UCSD-AML1 (cell line): ENCODE data around the gene NFYB.
A peak's percentile ranks its signal among the peaks of the same experiment; 100 is the strongest.
"Not testable (repeated sequence)": the region's sequence is repeated elsewhere in the genome, so short reads cannot be mapped to it uniquely, and the experiment has no call there.

Experiments used
- DNase-seq: peaks from one replicate; lab custom pipeline; 2025; ENCODE audit not compliant: unreplicated experiment; lab: John Stamatoyannopoulos, UW

NFYB gene

GRCh38 chr12:104163028-104163427 lies 25.0 kb upstream of the NFYB start:
- not testable (repeated sequence) for DNase-seq

DNA sequence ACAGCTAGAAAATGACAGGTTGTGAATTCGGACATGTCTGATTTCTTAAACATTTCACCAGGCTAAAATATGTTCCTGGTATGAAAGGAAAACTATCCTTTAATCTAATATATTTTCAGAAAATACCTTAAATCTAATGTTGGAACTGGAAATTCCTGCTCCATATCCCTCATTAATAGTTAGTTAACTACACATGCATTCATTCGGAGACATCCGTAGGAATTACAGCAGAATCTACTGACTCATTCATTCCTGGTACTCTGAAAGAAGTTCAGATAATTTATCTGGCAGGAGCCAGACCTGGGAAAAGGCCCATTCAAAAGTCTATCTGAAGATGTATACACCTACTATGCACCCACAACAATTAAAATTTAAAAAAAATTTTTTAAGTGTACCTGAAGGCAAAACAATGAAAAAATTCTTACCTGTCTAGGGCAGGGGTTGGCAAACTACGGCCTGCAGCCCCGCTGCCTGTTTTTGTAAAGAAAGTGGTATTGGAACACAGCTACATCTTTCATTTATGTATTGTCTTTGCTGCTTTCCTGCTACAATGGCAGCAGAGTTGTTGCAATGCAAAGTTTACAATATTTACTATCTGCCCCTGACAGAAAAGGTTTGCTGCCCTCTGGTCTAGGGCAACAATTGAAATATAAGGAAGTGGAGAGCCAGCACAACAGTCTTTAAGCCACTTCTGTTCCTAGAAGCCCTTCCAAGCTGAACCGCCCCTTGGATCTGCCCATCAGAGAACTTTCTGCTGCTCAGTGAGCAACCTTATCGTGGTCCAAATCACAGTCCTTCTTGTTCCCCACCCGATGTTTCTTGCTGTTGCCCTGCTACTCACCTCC lies 17.9 kb upstream of the NFYB start:
- no peak for DNase-seq

DNA sequence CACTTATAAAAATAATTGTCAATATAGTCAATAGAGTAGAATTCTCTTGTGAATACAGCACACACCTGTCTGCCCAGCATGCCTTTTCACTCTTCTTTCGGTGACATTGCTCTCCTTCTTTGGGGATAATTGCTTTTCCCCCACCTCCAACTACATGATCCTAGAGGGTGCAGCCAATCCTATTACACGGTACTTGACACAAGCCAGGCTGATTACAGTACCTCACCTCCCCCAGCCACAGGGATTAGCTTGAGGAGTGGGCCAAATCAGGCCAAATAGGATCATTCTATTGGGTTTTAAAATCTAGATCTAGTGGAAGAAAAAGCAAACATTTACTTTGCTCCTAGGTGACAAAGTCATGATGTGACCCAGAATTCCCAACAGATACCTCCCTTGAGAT lies 16.8 kb upstream of the NFYB start:
- no peak for DNase-seq

GRCh38 chr12:104154286-104154685 lies 16.3 kb upstream of the NFYB start:
- DNase-seq: no peak

DNA sequence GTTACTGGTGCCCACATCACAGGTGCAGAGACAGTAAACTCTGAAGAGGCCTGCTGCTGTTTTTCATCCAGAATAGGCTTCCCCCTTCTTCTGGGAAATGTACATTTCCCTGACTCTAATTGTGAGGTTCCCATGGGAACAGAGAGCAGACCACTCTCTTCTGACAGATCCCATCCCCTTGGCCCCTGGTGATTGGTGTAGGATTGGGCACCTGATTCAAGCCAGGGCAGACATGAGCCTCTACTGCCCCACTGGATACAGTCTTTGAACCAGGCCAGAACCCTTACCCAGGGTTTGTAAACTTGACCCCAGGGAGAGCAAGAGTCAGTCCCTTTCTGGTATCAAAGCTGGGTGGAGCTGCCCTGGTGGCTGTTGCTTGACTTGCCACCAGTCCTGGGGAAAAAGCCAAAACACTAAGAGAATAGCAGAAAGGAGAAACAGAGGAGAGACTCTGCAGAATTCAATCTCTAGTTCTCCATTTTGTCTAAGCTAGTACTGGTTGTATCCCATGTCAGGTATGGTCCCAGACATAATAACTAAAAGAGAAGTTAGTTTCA lies 14.8 kb upstream of the NFYB start:
- DNase-seq: no peak

GRCh38 chr12:104150416-104150815 lies 12.4 kb upstream of the NFYB start:
- no peak for DNase-seq

GRCh38 chr12:104147346-104147745 lies 9.3 kb upstream of the NFYB start:
- DNase-seq: no peak

DNA sequence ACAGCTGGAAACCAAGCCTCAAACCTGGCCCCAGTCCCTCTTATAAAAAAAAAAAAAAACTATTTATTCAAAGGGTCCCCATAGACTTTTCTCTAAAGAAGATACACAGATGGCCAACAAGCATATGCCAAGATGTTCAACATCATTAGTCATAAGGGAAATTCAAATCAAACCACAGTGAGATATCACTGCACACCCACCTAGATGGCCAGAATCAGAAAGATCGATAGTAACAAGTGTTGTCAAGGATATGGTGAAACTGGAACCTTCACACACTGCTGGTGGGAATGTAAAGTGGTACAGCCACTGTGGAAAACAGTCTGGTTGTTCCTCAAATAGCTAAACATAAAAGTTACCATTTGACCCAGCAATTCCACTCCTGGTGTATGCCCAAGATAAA lies 5.9 kb upstream of the NFYB start:
- no peak for DNase-seq

- no peak for DNase-seq
These were observed 5.0 kb upstream of the NFYB start for GRCh38 chr12:104143002-104143401.

DNA sequence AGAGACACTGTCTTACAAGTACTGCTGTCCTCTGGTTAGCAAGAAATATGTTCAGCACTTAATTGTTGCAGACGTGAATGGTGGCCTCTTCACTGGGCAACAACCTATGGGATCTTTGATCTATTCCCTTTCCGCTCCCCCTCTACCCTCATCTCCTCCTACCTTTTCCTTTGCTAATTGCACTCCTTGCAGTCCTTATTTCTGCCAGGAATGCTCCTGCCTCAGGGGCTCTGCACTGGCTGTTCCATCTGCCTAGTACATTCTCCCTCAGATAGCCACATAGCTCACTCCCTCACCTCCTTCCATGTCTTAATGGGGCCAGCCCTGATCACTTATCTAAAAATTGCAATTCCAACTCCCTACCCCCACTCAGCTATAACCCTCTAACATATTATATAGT lies 4.5 kb upstream of the NFYB start:
- DNase-seq: no peak

DNA sequence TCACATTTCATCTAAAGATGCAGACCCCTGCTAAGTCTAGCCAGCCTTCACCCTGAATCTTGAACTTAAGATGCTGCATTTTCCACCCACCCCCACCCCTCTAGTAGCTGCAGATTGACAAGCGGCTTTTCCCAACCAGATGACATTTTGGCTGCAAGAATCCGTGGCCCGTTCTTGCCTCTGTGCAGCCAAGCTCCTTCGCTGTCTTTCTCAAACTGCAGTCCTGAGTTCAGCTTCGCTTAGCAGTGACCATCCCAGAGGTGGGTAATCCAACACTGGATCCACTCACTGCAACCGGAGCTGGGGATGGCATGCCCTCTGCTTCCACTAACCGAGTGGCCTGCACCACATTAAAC lies 765 bp upstream of the NFYB start:
- no peak for DNase-seq

DNA sequence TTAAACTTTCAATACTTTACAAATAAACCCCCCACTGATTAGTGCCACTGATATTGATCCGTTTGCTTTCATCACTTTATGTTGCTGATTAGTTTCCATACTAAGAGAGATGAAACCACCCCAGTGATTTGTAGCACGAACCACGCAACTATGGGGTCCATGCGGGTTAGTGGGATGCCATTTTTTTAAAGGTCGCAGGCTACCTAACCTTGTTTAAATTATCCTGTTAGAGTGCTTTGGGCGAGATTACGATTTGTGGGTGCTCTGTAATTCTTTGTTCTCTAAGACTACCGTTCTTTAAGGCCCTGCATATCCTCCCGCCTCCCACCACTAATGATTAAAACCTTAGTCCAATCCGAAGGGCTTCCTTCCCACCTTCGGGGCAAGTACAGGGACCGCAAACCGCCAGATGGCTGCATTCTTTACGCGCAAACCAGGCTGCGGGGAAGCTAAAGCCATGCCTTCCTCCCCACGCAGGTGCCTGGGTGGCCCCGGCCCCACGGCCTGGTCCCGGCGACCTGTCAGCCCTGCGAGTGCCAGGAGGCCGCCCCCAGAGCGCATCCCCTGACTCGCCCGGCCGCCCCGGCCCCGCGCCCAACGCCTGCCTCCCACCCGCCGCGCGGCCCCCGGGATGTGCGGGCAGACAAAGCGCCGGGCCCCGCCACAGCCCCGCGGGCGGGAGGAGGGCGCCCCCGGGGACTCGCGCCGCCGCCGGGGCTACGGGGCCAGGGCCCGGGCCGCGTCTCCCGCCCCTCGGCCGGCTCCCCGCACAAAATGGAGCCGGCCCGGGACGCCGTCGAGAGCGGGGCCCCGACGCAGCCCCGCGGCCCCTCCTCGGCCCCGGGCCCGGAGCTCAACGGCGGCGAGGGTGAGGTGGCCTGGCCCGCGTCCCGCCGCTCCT lies 759 bp downstream of the NFYB start:
- DNase-seq: peak; percentile 30

GRCh38 chr12:104136577-104136976 lies 1.4 kb downstream of the NFYB start:
- no peak for DNase-seq

GRCh38 chr12:104134882-104135281 lies 3.1 kb downstream of the NFYB start:
- DNase-seq: no peak

- DNase-seq: no peak
These were observed 4.1 kb downstream of the NFYB start for GRCh38 chr12:104133866-104134265.

DNA sequence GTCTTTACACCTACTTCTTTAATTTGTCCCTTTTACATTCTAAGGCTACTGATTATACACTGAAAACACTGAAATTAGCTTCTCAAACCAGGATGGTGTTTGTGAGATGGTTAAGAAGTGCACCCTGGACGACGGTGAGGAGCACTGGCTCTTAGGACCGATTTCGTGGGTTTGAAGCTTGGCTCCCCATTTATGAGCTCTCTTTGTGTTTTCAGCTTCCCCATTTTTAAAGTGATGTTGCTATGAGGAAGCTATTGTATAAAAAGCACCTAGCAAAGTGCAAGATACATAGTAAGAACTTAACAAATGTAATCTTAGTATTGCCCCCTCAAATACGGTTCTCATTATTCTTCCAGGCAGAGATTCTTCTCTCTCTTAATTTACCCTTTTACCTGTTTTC lies 4.7 kb downstream of the NFYB start:
- no peak for DNase-seq

DNA sequence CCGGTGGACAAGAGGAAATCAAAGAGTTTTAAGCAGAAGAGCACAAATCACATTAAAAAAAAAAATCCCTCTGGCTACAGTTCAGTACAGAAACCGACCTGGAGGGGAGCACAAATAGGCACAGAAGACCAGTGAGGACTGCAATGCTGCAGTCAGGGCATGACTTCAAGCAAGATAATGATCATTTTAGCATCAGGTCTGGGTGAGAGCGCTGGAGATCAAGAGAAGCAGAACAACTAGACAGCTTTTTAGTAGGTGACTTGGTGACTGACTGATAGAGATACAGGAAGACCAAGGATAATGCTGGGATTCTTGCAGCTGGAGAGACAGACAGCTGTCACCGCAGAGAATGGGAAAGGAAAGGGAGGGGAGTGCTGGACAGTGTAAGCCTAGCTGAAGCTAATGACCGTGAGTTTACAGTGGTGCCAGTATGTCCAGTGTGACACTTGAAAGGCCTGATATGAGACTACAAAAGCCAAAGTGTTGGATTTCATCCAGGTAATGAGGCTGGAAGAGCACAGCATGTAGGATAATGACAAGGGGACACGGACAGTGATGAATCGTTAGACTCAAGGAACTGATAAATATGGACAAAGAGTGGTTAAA lies 5.6 kb downstream of the NFYB start:
- no peak for DNase-seq

- DNase-seq: no peak
These were observed 6.4 kb downstream of the NFYB start for GRCh38 chr12:104131609-104132008.

DNA sequence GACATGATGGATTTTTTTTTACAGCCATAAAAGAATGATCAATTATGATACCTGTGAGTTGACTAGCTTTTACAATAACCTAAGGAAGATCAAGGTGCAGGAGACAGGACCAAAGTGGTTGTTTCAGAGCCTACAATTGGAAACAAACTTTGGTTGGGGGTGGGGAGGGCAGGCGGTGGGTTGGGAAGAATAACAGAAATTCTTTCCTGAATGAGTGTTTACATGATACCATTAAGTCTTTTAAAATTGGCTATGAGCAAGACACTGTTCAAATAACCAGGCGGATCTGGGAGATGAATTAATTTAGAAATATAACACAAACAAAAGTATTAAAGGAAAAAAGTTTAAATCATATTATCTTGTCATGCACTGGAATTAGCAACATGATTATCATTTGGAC lies 7.2 kb downstream of the NFYB start:
- DNase-seq: no peak

DNA sequence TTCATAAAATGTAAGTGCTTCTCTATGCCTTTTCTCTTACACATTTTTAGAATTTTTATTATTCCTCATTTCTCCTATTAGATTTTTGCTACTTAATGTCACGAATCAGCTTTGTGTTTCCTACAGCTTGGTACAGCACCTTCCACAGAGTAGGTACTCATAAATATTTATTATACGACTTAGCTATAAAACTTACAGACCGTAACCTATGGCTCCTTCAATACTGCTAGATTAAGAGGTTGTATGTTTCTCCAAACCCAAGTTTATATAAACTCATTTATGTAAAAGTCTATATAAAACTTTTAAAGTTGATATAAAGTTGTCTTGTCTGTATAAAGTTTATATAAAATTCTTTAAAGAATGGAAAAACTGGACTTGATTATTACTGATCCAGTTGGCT lies 11.5 kb downstream of the NFYB start:
- DNase-seq: no peak

- DNase-seq: no peak
These were observed 15.7 kb downstream of the NFYB start for GRCh38 chr12:104122298-104122697.

DNA sequence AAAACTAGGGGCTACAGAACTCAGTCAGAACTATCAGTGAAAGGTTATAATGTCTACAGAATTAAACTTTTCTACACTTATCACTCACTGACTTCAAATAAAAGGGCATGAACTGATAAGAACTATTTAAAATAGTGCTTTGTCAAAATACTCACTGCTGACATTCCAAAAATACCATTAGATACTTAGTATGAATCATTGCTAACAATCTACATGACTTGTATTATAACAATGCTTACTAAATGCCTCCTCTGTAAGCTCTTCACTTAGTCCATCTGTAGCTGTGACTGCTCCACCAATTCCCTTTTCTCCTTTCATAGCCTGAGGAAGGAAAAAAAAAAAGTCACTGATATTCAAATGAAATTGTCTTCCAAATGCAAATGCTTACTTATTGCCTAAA lies 17.0 kb downstream of the NFYB start:
- DNase-seq: no peak
